HEK293 (cell line): Measurements from ENCODE around the gene MOB4.
A peak's percentile ranks its signal among the peaks of the same experiment; 100 is the strongest.

Experiments used
- FEZF1 ChIP-seq: fragments of 450-650 bp; formaldehyde crosslinking; IDR thresholded peaks from 2 replicates; pipeline ENCODE4 v1.5.1; 2016; ENCODE audit warnings: missing biosample characterization, missing genetic modification characterization
- GLI4 ChIP-seq: fragments of 450-650 bp; formaldehyde crosslinking; IDR thresholded peaks from 2 replicates; pipeline ENCODE4 v1.5.1; 2016; ENCODE audit warnings: missing biosample characterization, missing genetic modification characterization
- REPIN1 ChIP-seq: fragments of 450-650 bp; formaldehyde crosslinking; IDR thresholded peaks from 2 replicates; pipeline ENCODE4 v1.5.1; 2017; ENCODE audit warnings: missing biosample characterization, missing genetic modification characterization, low read depth
- SALL2 ChIP-seq: fragments of 450-650 bp; formaldehyde crosslinking; IDR thresholded peaks from 2 replicates; pipeline ENCODE4 v1.5.0; 2017; ENCODE audit warnings: missing biosample characterization, mild to moderate bottlenecking, missing genetic modification characterization, borderline replicate concordance
- ZBTB8A ChIP-seq: fragments of 450-650 bp; formaldehyde crosslinking; IDR thresholded peaks from 2 replicates; pipeline ENCODE4 v1.5.1; 2016; ENCODE audit warnings: missing biosample characterization, missing genetic modification characterization
- ZFP41 ChIP-seq: fragments of 450-650 bp; formaldehyde crosslinking; IDR thresholded peaks from 2 replicates; pipeline ENCODE4 v1.5.1; 2016; ENCODE audit warnings: missing biosample characterization, missing genetic modification characterization, borderline replicate concordance
- ZIC2 ChIP-seq: fragments of 450-650 bp; formaldehyde crosslinking; IDR thresholded peaks from 2 replicates; pipeline ENCODE4 v1.5.1; 2016; ENCODE audit warnings: missing biosample characterization, missing genetic modification characterization
- ZNF112 ChIP-seq: fragments of 450-650 bp; formaldehyde crosslinking; IDR thresholded peaks from 2 replicates; pipeline ENCODE4 v1.5.0; 2017; ENCODE audit warnings: missing biosample characterization, missing genetic modification characterization
- ZNF140 ChIP-seq: fragments of 450-650 bp; formaldehyde crosslinking; IDR thresholded peaks from 2 replicates; pipeline ENCODE4 v1.5.1; 2016; ENCODE audit warnings: missing biosample characterization, missing genetic modification characterization
- ZNF335 ChIP-seq: fragments of 450-650 bp; formaldehyde crosslinking; conservative IDR thresholded peaks from 2 replicates; pipeline ENCODE4 v1.5.1; 2016; ENCODE audit warnings: missing biosample characterization, missing genetic modification characterization
- ZNF416 ChIP-seq: fragments of 450-650 bp; formaldehyde crosslinking; IDR thresholded peaks from 2 replicates; pipeline ENCODE4 v1.5.1; 2016; ENCODE audit warnings: missing biosample characterization, missing genetic modification characterization
- ZNF558 ChIP-seq: fragments of 450-650 bp; formaldehyde crosslinking; IDR thresholded peaks from 2 replicates; pipeline ENCODE4 v1.5.1; 2016; ENCODE audit warnings: missing biosample characterization, missing genetic modification characterization
- ZNF561 ChIP-seq: fragments of 450-650 bp; IDR thresholded peaks from 2 replicates; pipeline ENCODE4 v1.5.1; 2018; ENCODE audit warnings: missing biosample characterization, missing genetic modification characterization, borderline replicate concordance
- ZNF600 ChIP-seq: fragments of 450-650 bp; formaldehyde crosslinking; IDR thresholded peaks from 2 replicates; pipeline ENCODE4 v1.5.1; 2016; ENCODE audit warnings: missing biosample characterization, missing genetic modification characterization
- ZNF610 ChIP-seq: fragments of 450-650 bp; formaldehyde crosslinking; IDR thresholded peaks from 2 replicates; pipeline ENCODE4 v1.5.1; 2016; ENCODE audit warnings: missing biosample characterization, missing genetic modification characterization, borderline replicate concordance
- ZNF654 ChIP-seq: fragments of 450-650 bp; formaldehyde crosslinking; IDR thresholded peaks from 2 replicates; pipeline ENCODE4 v1.5.1; 2016; ENCODE audit warnings: low read depth, missing biosample characterization, missing genetic modification characterization
- ZNF677 ChIP-seq: fragments of 450-650 bp; IDR thresholded peaks from 2 replicates; pipeline ENCODE4 v1.5.0; 2018; ENCODE audit warnings: missing biosample characterization, mild to moderate bottlenecking, missing genetic modification characterization, moderate library complexity
- TF ChIP-seq, protein P1 (sequence below): fragments of 450-650 bp; formaldehyde crosslinking; IDR thresholded peaks from 2 replicates; pipeline ENCODE4 v1.5.1; 2017; ENCODE audit warnings: missing biosample characterization, missing genetic modification characterization
- TF ChIP-seq, protein P2 (sequence below): fragments of 450-650 bp; formaldehyde crosslinking; IDR thresholded peaks from 2 replicates; pipeline ENCODE4 v1.5.1; 2016; ENCODE audit warnings: missing biosample characterization, missing genetic modification characterization, borderline replicate concordance
- TF ChIP-seq, protein P3 (sequence below): fragments of 450-650 bp; IDR thresholded peaks from 2 replicates; pipeline ENCODE4 v1.5.1; 2018; ENCODE audit warnings: missing biosample characterization, missing genetic modification characterization
- TF ChIP-seq, protein P4 (sequence below): fragments of 450-650 bp; formaldehyde crosslinking; IDR thresholded peaks from 2 replicates; pipeline ENCODE4 v1.5.1; 2016; ENCODE audit warnings: missing biosample characterization, missing genetic modification characterization, low read depth
- TF ChIP-seq, protein P5 (sequence below): sonication (generic); formaldehyde crosslinking; IDR thresholded peaks from 2 replicates; pipeline ENCODE4 v1.8.1; 2022; ENCODE audit warnings: mild to moderate bottlenecking, moderate library complexity, missing genetic modification reagents

The MOB4 gene

DNA sequence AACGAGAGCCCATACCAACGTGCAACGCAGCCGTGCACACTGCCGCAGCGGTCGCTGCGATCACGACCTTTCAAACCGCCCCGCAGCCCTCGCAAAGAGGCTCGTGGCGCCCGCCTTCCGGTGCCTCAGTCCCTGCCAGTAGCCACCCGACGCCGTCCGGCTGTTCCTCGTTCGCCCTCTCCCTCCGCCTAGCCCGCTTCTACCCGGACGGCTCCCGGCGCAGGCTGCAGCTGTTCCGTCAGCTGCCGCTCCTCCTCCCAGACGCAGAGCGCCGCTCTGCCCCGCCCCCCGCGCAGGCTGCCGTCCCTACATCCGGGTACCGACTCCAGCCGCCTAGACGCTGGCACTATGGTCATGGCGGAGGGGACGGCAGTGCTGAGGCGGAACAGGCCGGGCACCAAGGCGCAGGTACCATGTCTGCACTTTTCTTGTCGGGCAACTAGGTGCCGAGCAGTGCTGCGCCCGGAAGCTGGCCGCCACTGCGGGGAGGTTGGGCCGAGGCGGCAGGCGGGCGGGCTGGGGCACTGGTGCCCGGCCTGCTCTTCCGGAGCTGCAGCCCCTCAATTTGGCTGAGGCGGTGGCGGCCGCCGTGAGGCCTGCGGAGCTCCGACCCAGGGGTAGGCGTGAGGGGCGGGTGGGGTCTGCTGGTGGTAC, at the start of gene MOB4 (continued):
- no peak for TF ChIP-seq SALL2 (tag by site-specific recombination)
- TF ChIP-seq, protein P1, sequence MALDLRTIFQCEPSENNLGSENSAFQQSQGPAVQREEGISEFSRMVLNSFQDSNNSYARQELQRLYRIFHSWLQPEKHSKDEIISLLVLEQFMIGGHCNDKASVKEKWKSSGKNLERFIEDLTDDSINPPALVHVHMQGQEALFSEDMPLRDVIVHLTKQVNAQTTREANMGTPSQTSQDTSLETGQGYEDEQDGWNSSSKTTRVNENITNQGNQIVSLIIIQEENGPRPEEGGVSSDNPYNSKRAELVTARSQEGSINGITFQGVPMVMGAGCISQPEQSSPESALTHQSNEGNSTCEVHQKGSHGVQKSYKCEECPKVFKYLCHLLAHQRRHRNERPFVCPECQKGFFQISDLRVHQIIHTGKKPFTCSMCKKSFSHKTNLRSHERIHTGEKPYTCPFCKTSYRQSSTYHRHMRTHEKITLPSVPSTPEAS = 0 out of 2 replicates have a peak, but pooled peaks have one; percentile 15
- no peak for TF ChIP-seq ZIC2 (tag by site-specific recombination)
- peak; percentile 97 for TF ChIP-seq ZNF610
- TF ChIP-seq ZNF112 (tag by site-specific recombination) = no peak
- no peak for TF ChIP-seq ZFP41 (tag by site-specific recombination)
- TF ChIP-seq, protein P2, sequence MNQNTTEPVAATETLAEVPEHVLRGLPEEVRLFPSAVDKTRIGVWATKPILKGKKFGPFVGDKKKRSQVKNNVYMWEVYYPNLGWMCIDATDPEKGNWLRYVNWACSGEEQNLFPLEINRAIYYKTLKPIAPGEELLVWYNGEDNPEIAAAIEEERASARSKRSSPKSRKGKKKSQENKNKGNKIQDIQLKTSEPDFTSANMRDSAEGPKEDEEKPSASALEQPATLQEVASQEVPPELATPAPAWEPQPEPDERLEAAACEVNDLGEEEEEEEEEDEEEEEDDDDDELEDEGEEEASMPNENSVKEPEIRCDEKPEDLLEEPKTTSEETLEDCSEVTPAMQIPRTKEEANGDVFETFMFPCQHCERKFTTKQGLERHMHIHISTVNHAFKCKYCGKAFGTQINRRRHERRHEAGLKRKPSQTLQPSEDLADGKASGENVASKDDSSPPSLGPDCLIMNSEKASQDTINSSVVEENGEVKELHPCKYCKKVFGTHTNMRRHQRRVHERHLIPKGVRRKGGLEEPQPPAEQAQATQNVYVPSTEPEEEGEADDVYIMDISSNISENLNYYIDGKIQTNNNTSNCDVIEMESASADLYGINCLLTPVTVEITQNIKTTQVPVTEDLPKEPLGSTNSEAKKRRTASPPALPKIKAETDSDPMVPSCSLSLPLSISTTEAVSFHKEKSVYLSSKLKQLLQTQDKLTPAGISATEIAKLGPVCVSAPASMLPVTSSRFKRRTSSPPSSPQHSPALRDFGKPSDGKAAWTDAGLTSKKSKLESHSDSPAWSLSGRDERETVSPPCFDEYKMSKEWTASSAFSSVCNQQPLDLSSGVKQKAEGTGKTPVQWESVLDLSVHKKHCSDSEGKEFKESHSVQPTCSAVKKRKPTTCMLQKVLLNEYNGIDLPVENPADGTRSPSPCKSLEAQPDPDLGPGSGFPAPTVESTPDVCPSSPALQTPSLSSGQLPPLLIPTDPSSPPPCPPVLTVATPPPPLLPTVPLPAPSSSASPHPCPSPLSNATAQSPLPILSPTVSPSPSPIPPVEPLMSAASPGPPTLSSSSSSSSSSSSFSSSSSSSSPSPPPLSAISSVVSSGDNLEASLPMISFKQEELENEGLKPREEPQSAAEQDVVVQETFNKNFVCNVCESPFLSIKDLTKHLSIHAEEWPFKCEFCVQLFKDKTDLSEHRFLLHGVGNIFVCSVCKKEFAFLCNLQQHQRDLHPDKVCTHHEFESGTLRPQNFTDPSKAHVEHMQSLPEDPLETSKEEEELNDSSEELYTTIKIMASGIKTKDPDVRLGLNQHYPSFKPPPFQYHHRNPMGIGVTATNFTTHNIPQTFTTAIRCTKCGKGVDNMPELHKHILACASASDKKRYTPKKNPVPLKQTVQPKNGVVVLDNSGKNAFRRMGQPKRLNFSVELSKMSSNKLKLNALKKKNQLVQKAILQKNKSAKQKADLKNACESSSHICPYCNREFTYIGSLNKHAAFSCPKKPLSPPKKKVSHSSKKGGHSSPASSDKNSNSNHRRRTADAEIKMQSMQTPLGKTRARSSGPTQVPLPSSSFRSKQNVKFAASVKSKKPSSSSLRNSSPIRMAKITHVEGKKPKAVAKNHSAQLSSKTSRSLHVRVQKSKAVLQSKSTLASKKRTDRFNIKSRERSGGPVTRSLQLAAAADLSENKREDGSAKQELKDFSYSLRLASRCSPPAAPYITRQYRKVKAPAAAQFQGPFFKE (tag by site-specific recombination) = no peak
- peak; percentile 90 for TF ChIP-seq ZNF561
- TF ChIP-seq, protein P3, sequence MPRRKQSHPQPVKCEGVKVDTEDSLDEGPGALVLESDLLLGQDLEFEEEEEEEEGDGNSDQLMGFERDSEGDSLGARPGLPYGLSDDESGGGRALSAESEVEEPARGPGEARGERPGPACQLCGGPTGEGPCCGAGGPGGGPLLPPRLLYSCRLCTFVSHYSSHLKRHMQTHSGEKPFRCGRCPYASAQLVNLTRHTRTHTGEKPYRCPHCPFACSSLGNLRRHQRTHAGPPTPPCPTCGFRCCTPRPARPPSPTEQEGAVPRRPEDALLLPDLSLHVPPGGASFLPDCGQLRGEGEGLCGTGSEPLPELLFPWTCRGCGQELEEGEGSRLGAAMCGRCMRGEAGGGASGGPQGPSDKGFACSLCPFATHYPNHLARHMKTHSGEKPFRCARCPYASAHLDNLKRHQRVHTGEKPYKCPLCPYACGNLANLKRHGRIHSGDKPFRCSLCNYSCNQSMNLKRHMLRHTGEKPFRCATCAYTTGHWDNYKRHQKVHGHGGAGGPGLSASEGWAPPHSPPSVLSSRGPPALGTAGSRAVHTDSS (tag by site-specific recombination) = no peak
- peak; percentile 84 for TF ChIP-seq ZNF600 (tag by site-specific recombination)
- TF ChIP-seq ZNF140 (tag by site-specific recombination) = no peak
- TF ChIP-seq REPIN1 (tag by site-specific recombination) = 0 out of 2 replicates have a peak, but pooled peaks have one; percentile 55
- TF ChIP-seq ZNF335 (tag by site-specific recombination) = peak; percentile 85
- TF ChIP-seq ZNF654 (tag by site-specific recombination) = no peak
- no peak for TF ChIP-seq ZNF677 (tag by site-specific recombination)
- no peak for TF ChIP-seq GLI4 (tag by site-specific recombination)
- TF ChIP-seq, protein P4, sequence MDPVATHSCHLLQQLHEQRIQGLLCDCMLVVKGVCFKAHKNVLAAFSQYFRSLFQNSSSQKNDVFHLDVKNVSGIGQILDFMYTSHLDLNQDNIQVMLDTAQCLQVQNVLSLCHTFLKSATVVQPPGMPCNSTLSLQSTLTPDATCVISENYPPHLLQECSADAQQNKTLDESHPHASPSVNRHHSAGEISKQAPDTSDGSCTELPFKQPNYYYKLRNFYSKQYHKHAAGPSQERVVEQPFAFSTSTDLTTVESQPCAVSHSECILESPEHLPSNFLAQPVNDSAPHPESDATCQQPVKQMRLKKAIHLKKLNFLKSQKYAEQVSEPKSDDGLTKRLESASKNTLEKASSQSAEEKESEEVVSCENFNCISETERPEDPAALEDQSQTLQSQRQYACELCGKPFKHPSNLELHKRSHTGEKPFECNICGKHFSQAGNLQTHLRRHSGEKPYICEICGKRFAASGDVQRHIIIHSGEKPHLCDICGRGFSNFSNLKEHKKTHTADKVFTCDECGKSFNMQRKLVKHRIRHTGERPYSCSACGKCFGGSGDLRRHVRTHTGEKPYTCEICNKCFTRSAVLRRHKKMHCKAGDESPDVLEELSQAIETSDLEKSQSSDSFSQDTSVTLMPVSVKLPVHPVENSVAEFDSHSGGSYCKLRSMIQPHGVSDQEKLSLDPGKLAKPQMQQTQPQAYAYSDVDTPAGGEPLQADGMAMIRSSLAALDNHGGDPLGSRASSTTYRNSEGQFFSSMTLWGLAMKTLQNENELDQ (tag by site-specific recombination) = no peak
- TF ChIP-seq, protein P5, sequence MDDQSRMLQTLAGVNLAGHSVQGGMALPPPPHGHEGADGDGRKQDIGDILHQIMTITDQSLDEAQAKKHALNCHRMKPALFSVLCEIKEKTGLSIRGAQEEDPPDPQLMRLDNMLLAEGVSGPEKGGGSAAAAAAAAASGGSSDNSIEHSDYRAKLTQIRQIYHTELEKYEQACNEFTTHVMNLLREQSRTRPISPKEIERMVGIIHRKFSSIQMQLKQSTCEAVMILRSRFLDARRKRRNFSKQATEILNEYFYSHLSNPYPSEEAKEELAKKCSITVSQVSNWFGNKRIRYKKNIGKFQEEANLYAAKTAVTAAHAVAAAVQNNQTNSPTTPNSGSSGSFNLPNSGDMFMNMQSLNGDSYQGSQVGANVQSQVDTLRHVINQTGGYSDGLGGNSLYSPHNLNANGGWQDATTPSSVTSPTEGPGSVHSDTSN (CRISPR knock-in tag) = peak; percentile 82
- no peak for TF ChIP-seq ZNF416
- TF ChIP-seq ZBTB8A (tag by site-specific recombination) = peak; percentile 98
- no peak for TF ChIP-seq ZNF558 (tag by site-specific recombination)
- TF ChIP-seq FEZF1 (tag by site-specific recombination) = 0 out of 2 replicates have a peak, but pooled peaks have one; percentile 8
